Calu3 (cell line): Measurements from ENCODE around the gene TMEM120B. TPM values are rescaled to one million over a fixed set of nuclear protein-coding genes. Genes with fewer than 3 reads are reported as not detected.

Experiments
- BruUV-seq: library from RNA; stranded (reverse); fragments of 400-500 nt; replicated peaks from 2 replicates; lab custom pipeline; 2021; lab: Mats Ljungman, UMichigan
- CTCF ChIA-PET: fragments of 300-600 bp; sonication (Branson Sonifier 250); formaldehyde crosslinking; loops from one replicate; lab custom pipeline; 2022; ENCODE audit warnings: antibody characterized with exemption; lab: Charles Lee
- DNase-seq: peaks from one replicate; pipeline ENCODE4 v3.0.0; 2022
- H3K27ac Mint-ChIP-seq: one replicate; pipeline ENCODE4 v1.8.0; 2022; ENCODE audit warnings: mixed read lengths; ENCODE audit not compliant: unreplicated experiment
- H3K27me3 Mint-ChIP-seq: one replicate; pipeline ENCODE4 v1.8.0; 2022; ENCODE audit warnings: mixed read lengths; ENCODE audit not compliant: unreplicated experiment
- H3K36me3 Mint-ChIP-seq: one replicate; pipeline ENCODE4 v1.8.0; 2022; ENCODE audit warnings: mild to moderate bottlenecking, moderate library complexity, mixed read lengths; ENCODE audit not compliant: insufficient read depth, unreplicated experiment
- H3K4me1 Mint-ChIP-seq: one replicate; pipeline ENCODE4 v1.8.0; 2022; ENCODE audit warnings: mild to moderate bottlenecking, low read depth, mixed read lengths; ENCODE audit not compliant: unreplicated experiment
- H3K4me3 Mint-ChIP-seq: one replicate; pipeline ENCODE4 v1.8.0; 2022; ENCODE audit warnings: mild to moderate bottlenecking, low read depth, moderate library complexity, mixed read lengths; ENCODE audit not compliant: unreplicated experiment
- H3K9me3 Mint-ChIP-seq: one replicate; pipeline ENCODE4 v1.8.0; 2022; ENCODE audit warnings: low read depth, mixed read lengths; ENCODE audit not compliant: unreplicated experiment
- CTCF ChIP-seq: fragments of 200-600 bp; IDR thresholded peaks from one replicate; pipeline ENCODE4 v1.8.0; 2022; ENCODE audit warnings: antibody characterized with exemption; ENCODE audit not compliant: unreplicated experiment
- intact Hi-C: fragments of 100-400 bp; cut with micrococcal nuclease; formaldehyde crosslinking; loops from one replicate; pipeline ENCODE4 v1.10.0; 2022; ENCODE audit not compliant: unreplicated experiment
- total RNA-seq: library from RNA; stranded (reverse); gene quantifications from 2 replicates; pipeline ENCODE4 v1.2.3, GENCODE V29; 2022

Gene TMEM120B
- total RNA-seq, 1 experiment from 2014 or later = 23.2 TPM

DNA sequence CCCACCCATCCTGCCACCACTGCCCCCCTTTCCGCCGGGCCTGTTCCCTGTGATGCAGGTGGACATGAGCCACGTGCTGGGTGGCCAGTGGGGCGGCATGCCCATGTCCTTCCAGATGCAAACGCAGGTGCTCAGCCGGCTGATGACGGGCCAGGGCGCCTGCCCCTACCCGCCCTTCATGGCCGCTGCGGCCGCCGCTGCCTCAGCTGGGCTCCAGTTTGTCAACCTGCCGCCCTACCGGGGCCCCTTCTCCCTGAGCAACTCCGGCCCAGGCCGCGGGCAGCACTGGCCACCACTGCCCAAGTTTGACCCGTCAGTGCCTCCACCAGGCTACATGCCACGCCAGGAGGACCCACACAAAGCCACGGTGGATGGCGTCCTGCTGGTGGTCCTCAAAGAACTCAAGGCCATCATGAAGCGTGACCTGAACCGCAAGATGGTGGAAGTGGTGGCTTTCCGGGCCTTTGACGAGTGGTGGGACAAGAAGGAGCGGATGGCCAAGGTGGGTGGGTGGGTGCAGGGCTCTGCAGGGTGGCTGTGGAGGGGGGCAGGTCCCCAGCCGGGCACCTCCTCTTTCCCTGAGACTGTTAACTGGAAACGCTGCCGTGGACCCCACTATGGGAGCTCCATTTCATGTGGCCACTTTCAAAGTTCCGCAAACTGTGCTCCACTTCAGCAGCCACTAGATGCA is 102.0 kb downstream of the TMEM120B start:
- no TSS peak for BruUV-seq
- H3K4me3 Mint-ChIP-seq = no peak overlapping the region

DNA sequence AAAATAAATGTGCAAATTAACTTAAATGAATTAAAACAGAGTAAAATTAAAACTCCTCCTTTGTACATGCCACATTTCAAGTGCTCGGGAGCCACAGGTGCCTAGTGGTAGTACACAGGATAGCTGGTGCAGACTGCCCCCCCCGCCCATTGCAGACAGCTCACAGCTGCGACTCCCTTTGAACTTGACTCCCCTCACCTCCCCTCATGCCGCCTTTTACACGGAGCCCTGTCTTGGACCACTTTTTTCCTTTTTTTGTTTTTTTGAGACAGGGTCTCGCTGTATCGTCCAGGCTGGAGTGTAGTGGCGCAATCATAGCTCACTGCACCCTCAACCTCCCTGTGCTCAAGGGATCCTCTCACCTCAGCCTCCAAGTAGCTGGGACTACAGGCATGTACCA is 102.7 kb downstream of the TMEM120B start:
- CTCF ChIA-PET = no interaction called here
- H3K4me1 Mint-ChIP-seq = peaks cover 32% of the 10 kb centered on the region
- H3K4me3 Mint-ChIP-seq = no peak overlapping the region
- peaks cover 76% of the 10 kb centered on the region for H3K36me3 Mint-ChIP-seq
- no peak for TF ChIP-seq CTCF
- DNase-seq = no peak
- BruUV-seq = no TSS peak
- H3K9me3 Mint-ChIP-seq = no peaks in the 10 kb centered on the region
- no peaks in the 10 kb centered on the region for H3K27me3 Mint-ChIP-seq
- intact Hi-C loops = no loop called here
- no peak overlapping the region for H3K27ac Mint-ChIP-seq

More for the DNA sequence above, 102.0 kb downstream of the TMEM120B start:
- no peak for TF ChIP-seq CTCF
- no peaks in the 10 kb centered on the region for H3K9me3 Mint-ChIP-seq
- no peak overlapping the region for H3K27ac Mint-ChIP-seq
- H3K4me1 Mint-ChIP-seq = peaks cover 32% of the 10 kb centered on the region
- CTCF ChIA-PET = interaction anchor here (0.6 kb wide), 1 partner anchor 76 kb away, joined by 3 read pairs; no protein-coding TSS in a partner anchor
- H3K27me3 Mint-ChIP-seq = no peaks in the 10 kb centered on the region
- intact Hi-C loops = no loop called here
- H3K36me3 Mint-ChIP-seq = peaks cover 80% of the 10 kb centered on the region
- DNase-seq = no peak

DNA sequence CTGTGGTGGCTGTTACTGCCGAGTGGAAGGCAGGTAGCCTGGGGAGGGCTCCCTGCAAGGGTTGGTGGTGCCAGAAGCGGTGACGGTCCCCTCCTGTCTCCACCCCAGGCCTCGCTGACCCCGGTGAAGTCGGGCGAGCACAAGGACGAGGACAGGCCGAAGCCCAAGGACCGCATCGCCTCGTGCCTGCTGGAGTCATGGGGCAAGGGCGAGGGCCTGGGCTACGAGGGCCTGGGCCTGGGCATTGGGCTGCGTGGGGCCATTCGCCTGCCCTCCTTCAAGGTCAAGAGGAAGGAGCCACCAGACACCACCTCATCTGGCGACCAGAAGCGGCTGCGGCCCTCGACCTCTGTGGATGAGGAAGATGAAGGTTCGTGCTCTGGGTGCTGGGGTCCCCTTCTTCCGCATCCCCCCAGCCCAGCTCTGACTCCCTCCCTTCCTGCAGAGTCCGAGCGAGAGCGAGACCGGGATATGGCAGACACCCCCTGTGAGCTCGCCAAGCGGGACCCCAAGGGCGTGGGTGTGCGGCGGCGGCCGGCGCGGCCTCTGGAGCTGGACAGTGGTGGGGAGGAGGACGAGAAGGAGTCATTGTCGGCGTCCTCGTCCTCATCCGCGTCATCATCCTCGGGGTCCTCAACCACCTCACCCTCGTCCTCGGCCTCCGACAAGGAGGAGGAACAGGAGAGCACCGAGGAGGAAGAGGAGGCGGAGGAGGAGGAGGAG is 104.5 kb downstream of the TMEM120B start:
- H3K36me3 Mint-ChIP-seq = peaks cover 77% of the 10 kb centered on the region

GRCh38 chr12:121817648-121818043 is 105.1 kb downstream of the TMEM120B start:
- BruUV-seq = no TSS peak
- intact Hi-C loops = no loop called here

More for the DNA sequence above, 104.5 kb downstream of the TMEM120B start:
- DNase-seq = no peak
- CTCF ChIA-PET = no interaction called here
- Mint-ChIP-seq H3K27ac (no peak overlapping the region), H3K9me3 (no peaks in the 10 kb centered on the region), H3K27me3 (no peaks in the 10 kb centered on the region), H3K4me1 (peaks cover 19% of the 10 kb centered on the region), H3K4me3 (no peak overlapping the region)
- intact Hi-C loops = no loop called here
- no peak for TF ChIP-seq CTCF
- no TSS peak for BruUV-seq

More at GRCh38 chr12:121817648-121818043, 105.1 kb downstream of the TMEM120B start:
- H3K4me3 Mint-ChIP-seq = no peak overlapping the region
- no peaks in the 10 kb centered on the region for H3K9me3 Mint-ChIP-seq
- peaks cover 77% of the 10 kb centered on the region for H3K36me3 Mint-ChIP-seq
- H3K27me3 Mint-ChIP-seq = no peaks in the 10 kb centered on the region
- TF ChIP-seq CTCF = no peak
- no peak overlapping the region for H3K27ac Mint-ChIP-seq
- CTCF ChIA-PET = no interaction called here
- DNase-seq = no peak
- H3K4me1 Mint-ChIP-seq = peaks cover 14% of the 10 kb centered on the region
